HepG2 (cell line): ENCODE data around the gene HSD3B7. TPM values are rescaled to one million over a fixed set of nuclear protein-coding genes. Genes with fewer than 3 reads are reported as not detected.

Experiments
- CBX2 ChIP-seq, 2 experiments: fragments of 200-600 bp in 1 of 2; sonication (generic); formaldehyde crosslinking in 1 of 2; IDR thresholded peaks; 2 replicates each; pipeline versions ENCODE4 v1.7.0 to v1.8.1; 2018 to 2022; ENCODE audit warnings: low read depth in 2 of 2, low read length in 1 of 2, mild to moderate bottlenecking in 1 of 2, missing genetic modification reagents in 1 of 2
- CEBPG ChIP-seq: IDR thresholded peaks from 2 replicates; pipeline ENCODE4 v1.6.1; 2016
- PHF5A ChIP-seq: IDR thresholded peaks from one replicate; pipeline ENCODE4 v1.6.1; 2018; ENCODE audit warnings: low read depth, missing genetic modification reagents; ENCODE audit not compliant: unreplicated experiment
- RFXANK ChIP-seq: IDR thresholded peaks from 2 replicates; pipeline ENCODE4 v1.6.1; 2016
- ZNF343 ChIP-seq: sonication (generic); formaldehyde crosslinking; IDR thresholded peaks from 2 replicates; pipeline ENCODE4 v1.4.0; 2020; ENCODE audit warnings: mild to moderate bottlenecking, missing genetic modification reagents
- polyA plus RNA-seq, 8 experiments: library from polyadenylated mRNA; depleted of rRNA in 3 of 8; stranded (reverse) in 7 of 8; unstranded in 1 of 8; fragments of >200 nt; fragmentation: Illumina TruSeq in 4 of 8; extraction: Trizol in 4 of 8; gene quantifications; 2 replicates each; pipeline versions ENCODE4 v1.2.1 to v1.2.3, GENCODE V29; 2011 to 2016; ENCODE audit warnings: low read depth in 4 of 8, missing spikeins in 1 of 8, mixed read lengths in 1 of 8; ENCODE audit not compliant: insufficient read depth in 1 of 8
- total RNA-seq, 5 experiments: library from RNA; depleted of rRNA; stranded (reverse); fragments of >200 nt; fragmentation: Illumina TruSeq; extraction: Trizol; gene quantifications; 2 replicates each; pipeline ENCODE4 v1.2.3, GENCODE V29; 2016; ENCODE audit warnings: low read depth in 1 of 5
- TF ChIP-seq, protein P1 (sequence below): sonication (generic); formaldehyde crosslinking; IDR thresholded peaks from 2 replicates; pipeline ENCODE4 v1.4.0; 2020; ENCODE audit warnings: mild to moderate bottlenecking, missing genetic modification reagents, borderline replicate concordance
- TF ChIP-seq, protein P2 (sequence below): sonication (generic); formaldehyde crosslinking; IDR thresholded peaks from 2 replicates; pipeline ENCODE4 v1.4.0; 2020; ENCODE audit warnings: missing genetic modification reagents
- TF ChIP-seq, protein P3 (sequence below): sonication (generic); formaldehyde crosslinking; IDR thresholded peaks from 2 replicates; pipeline ENCODE4 v1.4.0; 2020; ENCODE audit warnings: missing genetic modification reagents
- TF ChIP-seq, protein P4 (sequence below): sonication (generic); formaldehyde crosslinking; IDR thresholded peaks from 2 replicates; pipeline ENCODE4 v1.4.0; 2020; ENCODE audit warnings: mild to moderate bottlenecking, missing genetic modification reagents

Gene HSD3B7
- total and polyA plus RNA-seq, 2 of the 13 experiments (the other 11 are each of a cell fraction or from before 2014, with no cell fraction given) = 32.9 to 69.7 TPM

DNA sequence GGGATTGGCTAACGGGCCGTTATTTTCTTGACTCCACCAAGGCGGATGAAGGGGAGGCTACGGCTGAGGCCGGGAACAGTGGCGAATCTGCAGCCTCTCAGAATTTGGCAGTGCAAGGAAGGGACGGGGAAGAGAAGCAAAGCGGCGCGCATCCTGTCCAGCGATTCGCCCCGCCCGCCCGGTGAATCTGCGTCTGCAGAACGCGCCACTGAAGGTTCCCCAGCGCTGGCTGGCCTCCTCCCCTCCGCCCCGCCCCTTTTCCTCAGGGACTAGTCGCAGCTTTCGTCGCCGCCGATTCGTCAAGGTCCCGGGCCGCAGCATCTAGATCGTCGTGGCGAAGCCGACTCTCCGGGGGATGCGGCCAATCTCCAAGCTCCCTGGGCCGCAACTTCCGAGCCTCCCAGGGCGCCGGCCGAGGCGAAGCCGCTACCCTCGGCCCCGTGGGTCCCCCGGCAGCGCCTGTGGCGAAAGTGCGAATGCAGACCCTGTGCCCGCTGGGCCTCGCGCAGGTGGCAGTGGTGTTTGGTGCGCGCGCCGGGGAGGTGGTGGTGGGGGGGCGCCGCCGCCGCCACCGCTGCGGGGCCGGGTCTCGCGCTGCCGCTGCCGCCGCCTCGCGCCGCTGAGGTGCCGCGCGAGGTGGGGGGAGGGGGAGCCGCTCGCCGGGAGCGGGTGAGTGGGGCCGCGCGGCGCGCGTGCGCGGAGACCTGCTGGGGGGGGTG is 27.4 kb upstream of the HSD3B7 start, which contains the start of gene SETD1A (continued):
- TF ChIP-seq, protein P1, sequence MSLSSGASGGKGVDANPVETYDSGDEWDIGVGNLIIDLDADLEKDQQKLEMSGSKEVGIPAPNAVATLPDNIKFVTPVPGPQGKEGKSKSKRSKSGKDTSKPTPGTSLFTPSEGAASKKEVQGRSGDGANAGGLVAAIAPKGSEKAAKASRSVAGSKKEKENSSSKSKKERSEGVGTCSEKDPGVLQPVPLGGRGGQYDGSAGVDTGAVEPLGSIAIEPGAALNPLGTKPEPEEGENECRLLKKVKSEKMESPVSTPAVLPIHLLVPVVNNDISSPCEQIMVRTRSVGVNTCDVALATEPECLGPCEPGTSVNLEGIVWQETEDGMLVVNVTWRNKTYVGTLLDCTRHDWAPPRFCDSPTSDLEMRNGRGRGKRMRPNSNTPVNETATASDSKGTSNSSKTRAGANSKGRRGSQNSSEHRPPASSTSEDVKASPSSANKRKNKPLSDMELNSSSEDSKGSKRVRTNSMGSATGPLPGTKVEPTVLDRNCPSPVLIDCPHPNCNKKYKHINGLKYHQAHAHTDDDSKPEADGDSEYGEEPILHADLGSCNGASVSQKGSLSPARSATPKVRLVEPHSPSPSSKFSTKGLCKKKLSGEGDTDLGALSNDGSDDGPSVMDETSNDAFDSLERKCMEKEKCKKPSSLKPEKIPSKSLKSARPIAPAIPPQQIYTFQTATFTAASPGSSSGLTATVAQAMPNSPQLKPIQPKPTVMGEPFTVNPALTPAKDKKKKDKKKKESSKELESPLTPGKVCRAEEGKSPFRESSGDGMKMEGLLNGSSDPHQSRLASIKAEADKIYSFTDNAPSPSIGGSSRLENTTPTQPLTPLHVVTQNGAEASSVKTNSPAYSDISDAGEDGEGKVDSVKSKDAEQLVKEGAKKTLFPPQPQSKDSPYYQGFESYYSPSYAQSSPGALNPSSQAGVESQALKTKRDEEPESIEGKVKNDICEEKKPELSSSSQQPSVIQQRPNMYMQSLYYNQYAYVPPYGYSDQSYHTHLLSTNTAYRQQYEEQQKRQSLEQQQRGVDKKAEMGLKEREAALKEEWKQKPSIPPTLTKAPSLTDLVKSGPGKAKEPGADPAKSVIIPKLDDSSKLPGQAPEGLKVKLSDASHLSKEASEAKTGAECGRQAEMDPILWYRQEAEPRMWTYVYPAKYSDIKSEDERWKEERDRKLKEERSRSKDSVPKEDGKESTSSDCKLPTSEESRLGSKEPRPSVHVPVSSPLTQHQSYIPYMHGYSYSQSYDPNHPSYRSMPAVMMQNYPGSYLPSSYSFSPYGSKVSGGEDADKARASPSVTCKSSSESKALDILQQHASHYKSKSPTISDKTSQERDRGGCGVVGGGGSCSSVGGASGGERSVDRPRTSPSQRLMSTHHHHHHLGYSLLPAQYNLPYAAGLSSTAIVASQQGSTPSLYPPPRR (CRISPR knock-in tag) = peak; percentile 23; the same call in 1 of the 2 replicates
- TF ChIP-seq PHF5A (CRISPR knock-in tag) (no peak), CBX2 (IDR thresholded peaks at IDR 0.05; ENCODE audit: low read depth, low read length) (no peak), CBX2 (CRISPR knock-in tag; IDR thresholded peaks at IDR 0.05; ENCODE audit: low read depth) (no peak), ZNF343 (no peak), CEBPG (CRISPR knock-in tag) (no peak), RFXANK (CRISPR knock-in tag) (0 out of 2 replicates have a peak, but pooled peaks have one; percentile 7)
- TF ChIP-seq, protein P2, sequence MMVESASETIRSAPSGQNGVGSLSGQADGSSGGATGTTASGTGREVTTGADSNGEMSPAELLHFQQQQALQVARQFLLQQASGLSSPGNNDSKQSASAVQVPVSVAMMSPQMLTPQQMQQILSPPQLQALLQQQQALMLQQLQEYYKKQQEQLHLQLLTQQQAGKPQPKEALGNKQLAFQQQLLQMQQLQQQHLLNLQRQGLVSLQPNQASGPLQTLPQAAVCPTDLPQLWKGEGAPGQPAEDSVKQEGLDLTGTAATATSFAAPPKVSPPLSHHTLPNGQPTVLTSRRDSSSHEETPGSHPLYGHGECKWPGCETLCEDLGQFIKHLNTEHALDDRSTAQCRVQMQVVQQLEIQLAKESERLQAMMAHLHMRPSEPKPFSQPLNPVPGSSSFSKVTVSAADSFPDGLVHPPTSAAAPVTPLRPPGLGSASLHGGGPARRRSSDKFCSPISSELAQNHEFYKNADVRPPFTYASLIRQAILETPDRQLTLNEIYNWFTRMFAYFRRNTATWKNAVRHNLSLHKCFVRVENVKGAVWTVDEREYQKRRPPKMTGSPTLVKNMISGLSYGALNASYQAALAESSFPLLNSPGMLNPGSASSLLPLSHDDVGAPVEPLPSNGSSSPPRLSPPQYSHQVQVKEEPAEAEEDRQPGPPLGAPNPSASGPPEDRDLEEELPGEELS (CRISPR knock-in tag) = no peak
- TF ChIP-seq, protein P3, sequence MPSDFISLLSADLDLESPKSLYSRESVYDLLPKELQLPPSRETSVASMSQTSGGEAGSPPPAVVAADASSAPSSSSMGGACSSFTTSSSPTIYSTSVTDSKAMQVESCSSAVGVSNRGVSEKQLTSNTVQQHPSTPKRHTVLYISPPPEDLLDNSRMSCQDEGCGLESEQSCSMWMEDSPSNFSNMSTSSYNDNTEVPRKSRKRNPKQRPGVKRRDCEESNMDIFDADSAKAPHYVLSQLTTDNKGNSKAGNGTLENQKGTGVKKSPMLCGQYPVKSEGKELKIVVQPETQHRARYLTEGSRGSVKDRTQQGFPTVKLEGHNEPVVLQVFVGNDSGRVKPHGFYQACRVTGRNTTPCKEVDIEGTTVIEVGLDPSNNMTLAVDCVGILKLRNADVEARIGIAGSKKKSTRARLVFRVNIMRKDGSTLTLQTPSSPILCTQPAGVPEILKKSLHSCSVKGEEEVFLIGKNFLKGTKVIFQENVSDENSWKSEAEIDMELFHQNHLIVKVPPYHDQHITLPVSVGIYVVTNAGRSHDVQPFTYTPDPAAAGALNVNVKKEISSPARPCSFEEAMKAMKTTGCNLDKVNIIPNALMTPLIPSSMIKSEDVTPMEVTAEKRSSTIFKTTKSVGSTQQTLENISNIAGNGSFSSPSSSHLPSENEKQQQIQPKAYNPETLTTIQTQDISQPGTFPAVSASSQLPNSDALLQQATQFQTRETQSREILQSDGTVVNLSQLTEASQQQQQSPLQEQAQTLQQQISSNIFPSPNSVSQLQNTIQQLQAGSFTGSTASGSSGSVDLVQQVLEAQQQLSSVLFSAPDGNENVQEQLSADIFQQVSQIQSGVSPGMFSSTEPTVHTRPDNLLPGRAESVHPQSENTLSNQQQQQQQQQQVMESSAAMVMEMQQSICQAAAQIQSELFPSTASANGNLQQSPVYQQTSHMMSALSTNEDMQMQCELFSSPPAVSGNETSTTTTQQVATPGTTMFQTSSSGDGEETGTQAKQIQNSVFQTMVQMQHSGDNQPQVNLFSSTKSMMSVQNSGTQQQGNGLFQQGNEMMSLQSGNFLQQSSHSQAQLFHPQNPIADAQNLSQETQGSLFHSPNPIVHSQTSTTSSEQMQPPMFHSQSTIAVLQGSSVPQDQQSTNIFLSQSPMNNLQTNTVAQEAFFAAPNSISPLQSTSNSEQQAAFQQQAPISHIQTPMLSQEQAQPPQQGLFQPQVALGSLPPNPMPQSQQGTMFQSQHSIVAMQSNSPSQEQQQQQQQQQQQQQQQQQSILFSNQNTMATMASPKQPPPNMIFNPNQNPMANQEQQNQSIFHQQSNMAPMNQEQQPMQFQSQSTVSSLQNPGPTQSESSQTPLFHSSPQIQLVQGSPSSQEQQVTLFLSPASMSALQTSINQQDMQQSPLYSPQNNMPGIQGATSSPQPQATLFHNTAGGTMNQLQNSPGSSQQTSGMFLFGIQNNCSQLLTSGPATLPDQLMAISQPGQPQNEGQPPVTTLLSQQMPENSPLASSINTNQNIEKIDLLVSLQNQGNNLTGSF (CRISPR knock-in tag) = 0 out of 2 replicates have a peak, but pooled peaks have one; percentile 35
- TF ChIP-seq, protein P4, sequence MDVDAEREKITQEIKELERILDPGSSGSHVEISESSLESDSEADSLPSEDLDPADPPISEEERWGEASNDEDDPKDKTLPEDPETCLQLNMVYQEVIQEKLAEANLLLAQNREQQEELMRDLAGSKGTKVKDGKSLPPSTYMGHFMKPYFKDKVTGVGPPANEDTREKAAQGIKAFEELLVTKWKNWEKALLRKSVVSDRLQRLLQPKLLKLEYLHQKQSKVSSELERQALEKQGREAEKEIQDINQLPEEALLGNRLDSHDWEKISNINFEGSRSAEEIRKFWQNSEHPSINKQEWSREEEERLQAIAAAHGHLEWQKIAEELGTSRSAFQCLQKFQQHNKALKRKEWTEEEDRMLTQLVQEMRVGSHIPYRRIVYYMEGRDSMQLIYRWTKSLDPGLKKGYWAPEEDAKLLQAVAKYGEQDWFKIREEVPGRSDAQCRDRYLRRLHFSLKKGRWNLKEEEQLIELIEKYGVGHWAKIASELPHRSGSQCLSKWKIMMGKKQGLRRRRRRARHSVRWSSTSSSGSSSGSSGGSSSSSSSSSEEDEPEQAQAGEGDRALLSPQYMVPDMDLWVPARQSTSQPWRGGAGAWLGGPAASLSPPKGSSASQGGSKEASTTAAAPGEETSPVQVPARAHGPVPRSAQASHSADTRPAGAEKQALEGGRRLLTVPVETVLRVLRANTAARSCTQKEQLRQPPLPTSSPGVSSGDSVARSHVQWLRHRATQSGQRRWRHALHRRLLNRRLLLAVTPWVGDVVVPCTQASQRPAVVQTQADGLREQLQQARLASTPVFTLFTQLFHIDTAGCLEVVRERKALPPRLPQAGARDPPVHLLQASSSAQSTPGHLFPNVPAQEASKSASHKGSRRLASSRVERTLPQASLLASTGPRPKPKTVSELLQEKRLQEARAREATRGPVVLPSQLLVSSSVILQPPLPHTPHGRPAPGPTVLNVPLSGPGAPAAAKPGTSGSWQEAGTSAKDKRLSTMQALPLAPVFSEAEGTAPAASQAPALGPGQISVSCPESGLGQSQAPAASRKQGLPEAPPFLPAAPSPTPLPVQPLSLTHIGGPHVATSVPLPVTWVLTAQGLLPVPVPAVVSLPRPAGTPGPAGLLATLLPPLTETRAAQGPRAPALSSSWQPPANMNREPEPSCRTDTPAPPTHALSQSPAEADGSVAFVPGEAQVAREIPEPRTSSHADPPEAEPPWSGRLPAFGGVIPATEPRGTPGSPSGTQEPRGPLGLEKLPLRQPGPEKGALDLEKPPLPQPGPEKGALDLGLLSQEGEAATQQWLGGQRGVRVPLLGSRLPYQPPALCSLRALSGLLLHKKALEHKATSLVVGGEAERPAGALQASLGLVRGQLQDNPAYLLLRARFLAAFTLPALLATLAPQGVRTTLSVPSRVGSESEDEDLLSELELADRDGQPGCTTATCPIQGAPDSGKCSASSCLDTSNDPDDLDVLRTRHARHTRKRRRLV = no peak
